ENCODE data around the gene MARK2.

DNA sequence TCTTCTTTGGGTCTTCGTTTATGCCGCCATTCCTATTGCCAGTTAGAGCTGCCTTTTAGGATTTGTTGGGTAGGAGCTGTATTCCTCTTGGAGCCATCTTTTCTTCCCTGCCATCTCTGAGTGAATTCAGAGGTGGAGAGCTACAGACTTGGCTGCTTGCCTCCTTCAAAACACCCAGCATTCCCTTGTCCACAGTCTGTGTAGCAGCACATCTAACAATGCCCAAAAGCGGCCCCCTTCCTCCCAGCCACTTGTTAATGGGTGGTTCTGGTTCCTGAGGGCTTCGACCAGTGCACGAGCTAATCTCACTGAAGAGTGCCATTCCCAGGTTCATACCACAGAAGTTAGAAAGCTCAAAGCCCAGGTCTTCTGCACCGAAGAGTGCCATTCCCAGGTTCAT is 37.7 kb downstream of the MARK2 start:
- TF ChIP-seq CTCF (IDR thresholded peaks at IDR 0.05) = no peak
- no peak for TF ChIP-seq ZFX (IDR thresholded peaks at IDR 0.05; ENCODE audit: borderline replicate concordance)
